Measurements from ENCODE around the gene KRT222.
A peak's percentile ranks its signal among the peaks of the same experiment; 100 is the strongest.

KRT222 gene

DNA sequence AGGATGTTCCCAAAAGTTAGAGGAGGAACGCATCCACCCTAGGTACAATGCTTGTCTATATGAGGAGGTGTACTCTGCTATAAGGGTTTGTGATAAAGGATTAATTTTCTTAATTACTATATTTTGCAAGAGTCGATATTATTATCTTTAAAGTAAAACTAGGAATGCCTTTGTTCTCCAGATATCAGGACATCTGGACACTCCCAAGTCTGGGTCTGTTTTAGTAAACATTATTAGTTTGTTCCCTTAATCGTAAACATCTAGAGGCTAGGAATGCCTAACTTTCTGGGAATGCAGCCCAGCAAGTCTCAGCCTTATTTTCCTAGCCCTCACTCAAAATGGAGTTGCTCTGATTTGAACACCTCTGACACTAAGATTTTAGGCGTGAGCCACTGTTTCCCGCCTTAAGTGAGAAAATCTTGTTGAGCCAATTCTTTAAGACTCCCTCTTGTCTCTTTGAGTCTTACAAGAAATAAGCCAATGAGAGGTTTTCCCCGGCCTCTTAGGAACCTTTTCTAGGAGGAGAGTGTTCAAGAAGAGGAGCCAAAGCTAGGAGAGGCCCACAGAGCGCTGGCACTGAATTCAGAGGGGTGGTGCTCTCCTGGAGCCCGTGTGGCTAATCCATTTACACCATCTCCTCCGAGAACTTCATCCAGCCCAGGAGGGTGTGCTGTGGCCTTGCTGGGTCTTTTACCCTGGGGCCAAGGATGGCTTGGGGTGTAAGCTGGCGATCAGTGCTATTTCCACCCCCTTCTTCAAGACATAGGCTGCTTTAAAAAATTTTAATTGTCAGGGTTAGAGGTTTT is 58.2 kb downstream of the KRT222 start:
- H3K27me3 ChIP-seq, result no peaks in the 10 kb centered on the region
- H4K20me1 ChIP-seq, result no peaks in the 10 kb centered on the region
- no peak overlapping the region for H3K9ac ChIP-seq
- H3K4me3 ChIP-seq, result no peak overlapping the region
- H3K36me3 ChIP-seq, result no peaks in the 10 kb centered on the region
- peak overlapping the region in 1 of 11 experiments; percentile 28; a peak in 1 of 22 replicates for H3K4me2 ChIP-seq
- TF ChIP-seq Cebpa-rat (IDR thresholded peaks at IDR 0.05), result no peak
- no peaks in the 10 kb centered on the region for H3K9me3 ChIP-seq (replicated peaks in 1 of 11)
- H3K4me1 ChIP-seq, result peaks cover 0 to 17% (median 12%) of the 10 kb centered on the region in 10 experiments; a peak in 14 of 20 replicates
- H3K27ac ChIP-seq, result no peak overlapping the region

DNA sequence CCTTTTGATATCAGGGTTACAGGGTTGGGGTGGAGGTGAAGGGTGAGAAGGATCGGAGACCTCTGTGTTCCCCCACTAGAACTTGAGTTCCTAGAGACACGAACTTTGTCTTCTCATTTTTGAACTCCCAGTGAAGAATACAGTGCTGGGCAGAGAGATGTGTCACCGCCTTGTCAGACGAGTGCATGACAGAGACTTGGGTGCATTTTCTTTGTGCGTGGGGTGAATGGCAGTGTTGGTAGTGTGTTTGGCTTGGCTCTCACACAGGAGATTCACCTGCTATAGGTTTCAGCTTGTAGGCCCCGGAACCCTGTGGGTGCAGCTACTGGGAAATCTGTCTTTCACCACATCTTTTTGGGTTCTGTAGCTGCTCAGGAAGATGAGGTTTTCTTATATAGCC is 59.7 kb downstream of the KRT222 start:
- Histone ChIP-seq H3K27me3 (no peaks in the 10 kb centered on the region), H3K4me1 (peaks cover 2 to 29% (median 14%) of the 10 kb centered on the region in 10 experiments; a peak in 19 of 20 replicates), H3K4me3 (no peak overlapping the region), H3K27ac (no peak overlapping the region), H3K9ac (no peak overlapping the region), H3K4me2 (no peak overlapping the region), H3K9me3 (replicated peaks in 1 of 11) (no peaks in the 10 kb centered on the region), H3K36me3 (no peaks in the 10 kb centered on the region), H4K20me1 (no peaks in the 10 kb centered on the region)
- TF ChIP-seq Cebpa-rat (IDR thresholded peaks at IDR 0.05), result no peak

Measured in BLaER1 treated with 17β-estradiol and CSF1 and Interleukin-3, amounts not matched to agents 10 nM and 100 nM (cell line).